NCI-H460 (cell line): ENCODE data around the gene PFDN1. TPM values are rescaled to one million over a fixed set of nuclear protein-coding genes. Genes with fewer than 3 reads are reported as not detected.

Source experiments
- DNase-seq: peaks from one replicate; pipeline ENCODE4 v3.0.0-alpha.2; 2016; ENCODE audit warnings: low read depth; ENCODE audit errors: extremely low read depth
- total RNA-seq: library from RNA; depleted of rRNA; stranded (reverse); fragments of >200 nt; shearing (Covaris generic); gene quantifications from 2 replicates; pipeline ENCODE4 v1.2.3, GENCODE V29; 2014

Gene PFDN1
- total RNA-seq, 1 experiment from 2014 or later = 84.3 TPM

DNA sequence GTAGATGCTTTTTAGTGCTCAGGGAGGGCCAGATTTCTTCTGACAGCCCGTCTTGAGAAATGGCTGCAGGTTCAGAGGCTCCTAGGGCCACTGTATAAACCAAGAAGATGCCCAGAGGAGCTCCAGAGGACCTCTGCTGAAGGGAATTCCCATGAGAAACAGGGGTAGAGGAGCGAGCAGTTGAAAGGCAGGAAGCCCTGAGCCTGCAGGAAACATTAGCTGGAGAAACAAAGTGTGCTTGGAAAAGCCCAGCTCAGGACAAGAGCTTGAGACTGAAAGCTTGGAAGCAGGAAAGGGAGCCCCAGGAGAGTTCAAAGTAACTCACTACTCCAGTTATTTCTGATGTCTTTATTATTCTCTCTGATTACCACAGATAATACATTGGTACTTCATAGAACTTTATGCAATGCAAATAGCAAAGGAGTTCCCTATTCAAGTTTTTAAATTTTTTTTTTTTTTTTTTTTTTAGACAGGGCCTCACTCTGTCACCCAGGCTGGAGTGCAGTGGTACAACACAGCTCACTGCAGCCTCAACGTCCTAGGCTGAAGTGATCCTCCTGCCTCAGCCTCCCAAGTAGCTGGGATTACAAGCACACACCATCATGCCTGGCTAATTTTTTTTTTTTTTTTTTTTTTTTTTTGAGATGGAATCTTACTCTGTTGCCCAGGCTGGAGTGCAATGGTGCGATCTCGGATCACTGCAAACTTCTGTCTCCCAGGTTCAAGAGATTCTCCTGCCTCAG is 27.0 kb upstream of the PFDN1 start:
- DNase-seq = no peak

DNA sequence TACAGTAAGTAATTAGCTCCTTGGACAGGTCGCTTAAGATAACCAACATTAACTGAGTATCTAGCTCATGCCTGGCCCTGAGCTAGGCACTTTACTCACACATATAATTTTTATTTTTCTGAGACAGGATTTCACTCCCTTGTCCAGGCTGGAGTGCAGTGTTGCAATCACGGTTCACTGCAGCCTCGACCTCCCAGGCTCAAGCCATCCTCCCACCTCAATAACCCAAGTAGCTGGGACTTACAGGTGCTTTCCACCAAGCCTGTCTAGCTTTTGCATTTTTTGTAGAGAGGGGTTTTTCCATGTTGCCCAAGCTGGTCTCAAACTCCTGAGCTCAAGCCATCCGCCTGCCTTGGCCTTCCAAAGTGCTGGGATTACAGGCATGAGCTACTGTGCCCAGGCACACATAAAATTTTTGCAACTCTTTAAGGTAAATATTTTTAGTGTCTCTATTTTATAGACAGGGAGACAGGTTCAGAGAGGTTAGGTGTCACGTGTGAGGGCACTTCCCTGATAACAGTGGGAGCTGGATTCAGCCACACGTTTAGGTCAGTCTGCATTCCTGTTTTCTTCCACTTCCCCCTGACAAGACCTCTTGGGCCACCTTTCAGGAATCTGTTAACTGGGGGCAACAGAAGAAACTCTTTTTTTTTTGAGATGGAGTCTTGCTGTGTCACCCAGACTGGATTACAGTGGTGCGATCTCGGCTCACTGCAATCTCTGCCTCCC is 25.3 kb upstream of the PFDN1 start:
- no peak for DNase-seq

DNA sequence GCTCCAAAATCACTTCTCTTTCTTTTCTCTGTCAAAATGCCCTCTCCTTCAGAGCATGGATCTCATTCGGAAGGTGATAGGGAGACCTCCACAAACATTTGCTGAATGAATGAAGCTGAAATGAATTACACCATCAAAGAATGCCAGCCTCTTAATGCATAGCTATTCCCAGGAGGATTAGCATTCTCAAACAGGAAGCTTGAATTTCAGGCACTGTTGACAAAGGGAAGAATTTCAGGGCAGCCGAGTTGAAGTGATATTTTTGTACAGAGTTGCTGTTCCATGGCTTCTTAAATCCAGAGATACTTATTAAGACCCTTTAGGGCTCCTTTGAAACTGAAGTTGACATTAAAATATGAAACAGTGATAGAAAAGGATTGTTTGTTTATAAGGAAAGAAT is 24.7 kb upstream of the PFDN1 start:
- DNase-seq = no peak

DNA sequence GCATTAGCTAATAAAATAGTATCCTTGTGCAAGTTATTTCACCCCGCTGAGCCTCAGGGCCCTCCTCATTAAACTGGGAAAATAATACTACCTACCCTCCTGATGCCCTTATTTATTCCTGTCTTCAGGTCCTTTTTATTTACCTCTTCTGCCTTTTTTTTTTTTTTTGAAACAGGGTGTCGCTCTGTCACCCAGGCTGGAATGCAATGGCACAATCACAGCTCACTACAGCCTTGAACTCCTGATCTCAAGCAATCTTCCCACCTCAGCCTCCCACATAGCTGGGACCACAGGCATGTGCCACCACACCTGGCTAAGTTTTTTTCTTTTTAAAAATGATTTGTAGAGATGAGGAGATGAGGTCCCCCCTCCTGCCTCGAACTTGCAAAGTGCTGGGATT is 22.6 kb upstream of the PFDN1 start:
- DNase-seq = no peak

DNA sequence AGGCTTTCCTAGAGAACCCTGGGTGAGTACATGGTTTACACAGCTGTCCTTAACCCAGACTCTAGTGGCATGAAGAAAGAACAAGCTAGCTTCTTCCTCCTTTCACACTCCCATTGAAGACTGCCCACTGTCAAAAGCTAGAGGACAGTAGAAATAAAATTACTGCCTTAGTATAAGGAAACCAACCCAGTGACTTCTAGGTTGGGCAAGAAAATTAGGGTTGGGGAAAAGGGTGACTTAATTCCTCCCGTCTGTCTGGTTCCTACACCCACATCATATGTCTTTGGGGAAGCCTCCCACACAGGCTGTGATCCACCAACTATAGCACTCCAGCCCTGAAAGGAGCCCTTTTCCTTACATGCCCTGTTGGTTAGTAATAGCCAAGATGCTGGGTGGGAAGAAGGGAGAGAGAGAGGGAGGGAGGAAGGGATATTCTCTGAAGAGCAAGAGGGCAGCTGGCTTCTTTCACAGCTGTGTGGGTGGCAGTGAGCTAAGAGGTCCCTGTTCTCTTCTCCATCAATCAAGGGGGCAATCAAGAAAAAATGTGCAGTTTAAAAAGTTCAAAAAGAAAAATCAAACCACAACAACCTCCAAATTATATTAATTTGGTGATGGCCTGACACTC is 21.8 kb upstream of the PFDN1 start:
- no peak for DNase-seq

DNA sequence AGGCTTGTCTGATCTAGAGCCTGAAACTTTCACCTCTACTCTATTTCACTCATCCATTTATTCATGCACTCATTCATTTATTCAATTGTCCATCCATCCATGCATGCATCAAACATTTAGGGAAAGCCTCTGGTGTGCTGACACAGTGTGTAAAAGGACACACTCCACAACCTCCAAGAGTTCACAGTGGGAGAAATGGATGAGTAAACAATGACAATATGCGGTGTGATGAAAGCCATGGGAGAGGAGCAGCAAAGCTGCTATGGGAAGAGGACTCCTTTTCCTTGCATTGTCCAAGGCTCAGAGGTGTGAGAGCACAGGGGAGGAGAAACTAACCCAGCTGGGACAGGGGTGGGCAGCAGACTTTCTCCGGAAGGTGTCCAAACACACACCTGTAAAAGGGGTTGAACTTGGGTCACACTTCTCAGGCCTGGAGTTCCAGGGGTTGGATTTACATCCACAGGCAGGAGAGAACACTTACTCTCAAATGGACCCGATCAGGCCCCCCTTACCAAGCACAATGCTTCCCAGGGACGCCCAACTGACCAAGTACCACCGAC is 21.2 kb upstream of the PFDN1 start:
- DNase-seq = no peak

DNA sequence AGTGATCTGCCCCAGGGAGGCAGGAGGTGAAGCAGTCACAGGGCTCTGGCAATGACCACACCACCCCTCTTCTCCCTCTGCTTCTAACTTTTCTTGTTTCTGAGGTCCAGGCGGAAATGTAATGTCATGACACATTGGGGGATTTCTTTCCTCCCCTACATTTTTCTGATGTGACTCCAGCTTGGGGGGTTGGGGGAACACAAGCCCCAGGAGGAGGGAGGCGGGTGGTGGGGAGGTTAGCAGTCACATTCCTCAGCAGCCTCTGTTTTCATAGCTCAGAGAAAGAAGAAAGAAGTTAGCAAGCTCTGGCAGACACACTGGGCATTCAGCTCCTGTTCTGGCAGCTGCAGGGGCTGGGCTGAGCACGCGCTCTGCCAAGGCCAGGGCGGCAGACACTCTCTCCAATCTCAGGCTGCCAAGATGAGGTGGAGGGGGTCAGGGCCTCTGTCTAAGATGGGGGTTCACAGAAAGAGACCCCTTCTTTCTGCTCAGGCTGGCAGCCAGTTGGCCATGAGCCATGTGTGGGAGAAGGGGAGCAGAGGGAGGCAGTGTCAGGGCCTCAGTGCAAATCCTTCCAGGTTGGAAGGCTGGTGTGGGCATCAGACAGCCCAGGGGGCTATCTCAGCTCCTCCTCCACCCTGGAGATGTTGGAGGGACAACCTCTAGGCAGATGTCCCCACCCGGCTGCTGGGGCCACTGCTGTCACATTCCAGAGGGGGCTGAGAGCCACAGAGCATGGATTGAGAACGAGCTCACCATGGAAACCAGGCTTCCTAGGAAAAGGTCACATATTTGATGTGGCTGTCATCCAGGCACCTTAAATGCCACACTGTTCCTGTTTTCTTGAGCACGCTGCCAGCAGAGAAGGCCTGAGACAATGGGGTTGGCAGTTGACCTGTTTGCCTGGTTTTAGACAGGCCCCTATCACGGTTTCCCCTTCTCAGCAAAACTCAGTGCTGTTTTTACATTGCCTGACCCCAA is 20.1 kb upstream of the PFDN1 start:
- DNase-seq = no peak

DNA sequence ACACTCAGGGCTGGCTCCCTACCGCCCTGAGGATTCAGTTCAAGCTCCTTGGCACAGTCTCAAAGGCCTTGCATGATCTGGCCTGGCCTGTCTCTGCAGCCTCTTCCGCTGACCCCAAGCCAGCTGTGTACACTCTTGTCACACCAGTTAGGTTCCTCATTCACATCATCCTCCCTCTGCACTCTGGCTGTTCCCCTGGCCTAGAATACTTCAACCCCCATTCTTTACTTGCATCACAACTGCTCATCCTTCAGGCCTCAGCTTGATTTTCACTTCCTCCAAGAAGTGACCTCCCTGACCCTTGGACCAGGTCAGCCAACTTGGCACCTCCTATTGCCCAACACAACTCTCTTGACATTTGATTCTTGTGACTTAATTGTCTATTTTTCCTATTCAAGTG is 18.9 kb upstream of the PFDN1 start:
- DNase-seq = no peak

DNA sequence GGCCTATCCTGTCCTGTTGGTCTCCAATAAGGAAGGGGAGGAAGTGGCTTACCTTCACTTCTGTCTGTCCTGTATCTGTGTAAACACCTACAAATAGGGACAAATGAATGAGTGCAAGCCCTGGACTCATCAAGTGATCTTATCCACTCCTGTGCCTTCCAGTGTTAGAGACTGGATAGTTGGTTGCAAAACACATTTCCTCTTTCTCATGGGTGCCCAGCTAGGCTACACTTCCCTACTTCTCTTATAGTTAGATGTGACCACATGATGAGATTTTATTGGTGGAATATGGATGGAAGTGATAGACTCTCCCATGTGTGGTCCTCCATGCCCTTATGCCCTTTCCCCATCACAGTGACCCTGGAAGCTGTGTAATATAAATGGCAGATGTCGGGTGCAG is 16.9 kb upstream of the PFDN1 start:
- no peak for DNase-seq

DNA sequence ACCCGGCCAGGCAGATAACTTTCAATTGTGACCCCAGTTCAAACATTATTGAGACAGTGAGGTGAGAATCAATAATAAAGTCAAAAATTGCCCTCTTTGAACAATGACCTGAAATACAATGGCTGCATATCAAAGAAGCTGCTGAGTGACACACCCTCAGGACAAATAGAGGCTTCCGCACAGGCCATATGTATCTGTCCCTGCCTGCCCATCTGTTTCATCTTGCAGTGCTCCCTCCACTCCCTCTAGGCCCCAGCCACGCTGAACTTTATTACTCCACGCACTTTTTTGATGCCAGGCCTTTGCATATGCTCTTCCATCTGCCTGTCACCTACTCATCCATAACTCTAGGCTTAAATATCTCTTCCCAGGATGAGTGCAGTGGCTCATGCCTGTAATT is 15.9 kb upstream of the PFDN1 start:
- no peak for DNase-seq

DNA sequence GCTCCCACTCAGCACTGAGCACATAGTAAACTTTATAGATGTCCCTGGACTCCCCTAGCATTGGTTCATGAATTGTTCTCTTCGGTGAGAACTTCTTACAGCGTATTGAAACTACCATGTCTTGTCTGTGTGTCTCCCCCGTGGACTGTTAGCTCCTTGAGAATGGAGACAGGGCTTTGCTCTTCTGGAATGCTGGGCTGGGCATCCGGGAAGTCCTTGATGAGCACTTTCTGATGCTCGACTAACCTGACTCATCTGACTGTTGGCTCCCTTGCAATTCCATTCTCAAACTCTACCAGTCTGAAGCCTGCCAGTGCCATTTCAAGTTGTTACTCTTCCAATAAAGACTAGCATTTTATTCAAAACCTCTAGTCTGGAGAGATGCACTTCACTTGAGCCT is 15.0 kb upstream of the PFDN1 start:
- no peak for DNase-seq

DNA sequence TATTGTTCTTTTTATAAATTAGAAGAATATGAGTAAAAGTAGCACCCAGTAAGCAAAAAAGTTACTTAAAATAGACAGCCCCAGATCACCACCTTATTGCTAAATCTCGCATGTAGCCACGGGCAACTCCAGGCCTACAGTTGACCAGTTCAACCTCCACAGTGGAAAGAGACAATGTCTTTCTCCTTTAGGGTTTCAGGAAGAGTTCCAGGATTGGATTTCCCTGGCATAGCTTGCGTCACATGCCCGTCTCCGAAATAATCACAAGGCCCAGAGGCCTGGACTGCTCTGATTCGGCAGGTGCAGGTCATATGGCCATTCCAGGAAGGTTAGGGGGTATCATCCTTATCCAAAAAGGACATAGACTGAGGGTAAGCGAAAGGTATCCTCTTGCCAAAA is 9.9 kb upstream of the PFDN1 start:
- DNase-seq = no peak

DNA sequence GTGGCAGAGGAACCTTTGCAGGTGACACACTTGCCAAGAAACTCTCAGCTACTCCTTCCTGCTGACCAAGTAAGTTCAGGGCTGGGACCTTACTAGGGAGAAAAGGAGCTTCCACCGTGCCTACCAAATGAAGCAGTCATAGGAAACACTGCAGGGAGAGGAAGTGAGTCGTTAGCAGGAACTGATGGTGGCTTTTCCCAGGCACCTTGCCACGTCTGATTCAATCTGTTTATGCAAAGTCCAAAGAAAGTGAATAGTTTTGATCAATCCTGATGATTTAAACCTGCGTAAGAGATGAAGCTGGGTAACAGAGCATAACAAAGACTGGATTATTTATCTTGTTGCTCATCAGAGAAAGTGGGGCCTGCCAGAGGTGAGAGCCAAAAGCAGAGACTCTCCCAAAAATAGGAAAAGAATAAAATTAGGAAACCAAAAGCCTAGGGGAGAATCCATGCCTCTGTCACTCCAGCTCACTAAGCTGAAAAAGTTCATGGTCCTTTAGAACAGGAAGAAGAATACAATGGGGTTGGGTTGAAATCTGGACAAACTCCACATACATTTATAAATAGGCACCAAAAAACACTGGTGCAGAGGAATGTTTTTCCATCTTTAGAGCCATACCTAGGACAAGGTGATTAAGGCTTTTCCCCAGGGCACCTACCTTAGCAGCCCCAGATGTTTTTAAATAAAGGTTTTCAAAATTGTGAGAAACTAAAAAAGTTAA is 9.3 kb upstream of the PFDN1 start:
- no peak for DNase-seq

DNA sequence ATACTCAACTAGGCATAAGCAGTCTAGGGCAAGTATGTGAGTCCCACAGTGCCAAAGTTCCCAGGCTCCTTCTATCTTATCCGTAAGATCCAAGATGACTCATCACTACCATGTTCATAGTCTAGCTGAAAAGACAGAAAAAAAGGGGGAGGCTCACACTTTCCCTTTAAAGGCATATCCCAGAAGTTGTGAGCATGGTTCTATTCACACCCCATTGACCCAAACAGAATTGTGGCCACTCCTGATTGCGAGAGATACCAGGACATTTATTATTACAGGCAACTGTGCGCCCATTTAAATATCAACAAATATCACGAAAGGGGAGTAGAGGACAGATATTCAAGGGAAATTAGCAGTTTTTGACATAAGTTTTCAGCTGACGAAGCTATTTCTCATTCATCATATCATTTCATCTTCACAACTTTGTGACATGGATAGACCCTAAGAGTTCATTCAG is 8.1 kb upstream of the PFDN1 start:
- DNase-seq = no peak

DNA sequence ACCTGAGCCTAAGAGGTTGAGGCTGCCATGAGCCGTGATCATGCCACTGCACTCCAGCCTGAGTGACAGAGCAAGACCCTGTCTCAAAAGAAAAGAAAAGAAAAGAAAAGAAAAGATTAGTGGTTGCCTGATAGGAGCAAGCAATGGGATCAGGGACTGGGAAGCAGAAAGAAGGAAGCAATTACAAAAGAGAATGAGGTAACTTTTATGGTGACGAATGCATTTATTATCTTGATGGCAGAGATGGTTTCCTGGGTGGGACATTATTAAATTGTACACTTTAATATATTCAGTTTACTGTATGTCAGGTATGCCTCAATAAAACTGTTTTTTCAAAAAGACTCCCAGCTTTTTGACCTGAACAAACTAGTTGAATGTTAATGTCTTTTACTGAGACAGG is 7.5 kb upstream of the PFDN1 start:
- no peak for DNase-seq

DNA sequence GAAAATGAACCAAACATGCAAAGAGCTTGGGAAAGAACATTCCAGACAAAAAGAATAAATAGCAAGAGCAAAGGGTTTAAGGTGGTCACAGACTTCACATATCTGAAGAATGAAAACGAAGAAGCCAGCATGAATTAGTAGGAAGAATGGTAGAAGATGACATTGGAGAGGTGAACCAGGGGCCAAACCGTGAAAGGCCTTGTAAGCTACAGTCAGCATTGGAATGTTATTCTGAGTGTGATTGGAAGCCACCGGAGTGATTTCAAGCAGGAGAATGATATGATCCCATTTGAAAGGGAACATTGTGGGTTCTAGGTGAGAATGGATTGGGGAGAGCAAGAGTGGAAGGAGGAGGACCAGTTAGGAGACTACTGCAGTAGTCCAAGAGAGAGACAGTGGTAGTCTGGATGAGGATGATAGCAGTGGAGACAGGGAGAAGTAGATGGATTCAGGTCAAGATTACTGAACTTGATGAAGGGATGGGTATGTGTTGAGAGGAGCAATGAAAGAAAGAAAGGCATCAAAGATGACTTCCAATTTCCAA is 6.9 kb upstream of the PFDN1 start:
- DNase-seq = no peak

DNA sequence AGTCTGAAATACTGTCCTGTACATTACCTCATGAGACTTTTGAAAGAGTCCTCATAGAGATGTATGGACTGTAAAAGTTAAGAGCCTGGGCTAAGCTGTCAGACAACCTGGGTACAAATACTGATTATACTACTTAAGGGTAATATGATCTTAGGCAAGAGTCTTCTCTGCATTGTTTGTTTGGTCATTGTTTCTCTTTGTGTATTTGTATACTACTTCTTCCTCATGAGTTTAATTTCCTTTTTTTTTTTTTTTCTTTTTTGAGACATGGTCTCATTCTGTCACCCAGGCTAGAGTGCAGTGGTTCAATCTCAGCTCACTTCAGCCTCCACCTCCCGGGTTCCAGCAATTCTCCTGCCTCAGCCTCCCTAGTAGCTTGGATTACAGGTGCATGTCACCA is 2.6 kb upstream of the PFDN1 start:
- DNase-seq = no peak

DNA sequence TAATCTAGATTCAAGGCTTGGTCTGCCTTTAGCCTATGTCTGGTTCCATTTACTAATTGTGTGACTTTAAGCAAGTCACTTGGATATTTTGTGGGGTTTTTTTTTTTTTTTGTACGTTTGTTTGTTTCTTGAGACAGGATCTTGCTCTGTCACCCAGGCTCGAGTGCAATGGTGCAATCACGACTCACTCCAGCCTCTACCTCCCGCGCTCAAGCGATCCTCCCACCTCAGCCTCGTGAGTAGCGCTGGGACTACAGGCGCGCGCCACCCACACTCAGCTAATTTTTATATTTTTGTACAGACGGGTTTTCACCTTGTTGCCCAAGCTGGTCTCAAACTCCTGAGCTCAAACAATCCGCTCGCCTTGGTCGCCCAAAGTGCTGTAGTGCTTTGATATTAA is 1.1 kb upstream of the PFDN1 start:
- DNase-seq = no peak

DNA sequence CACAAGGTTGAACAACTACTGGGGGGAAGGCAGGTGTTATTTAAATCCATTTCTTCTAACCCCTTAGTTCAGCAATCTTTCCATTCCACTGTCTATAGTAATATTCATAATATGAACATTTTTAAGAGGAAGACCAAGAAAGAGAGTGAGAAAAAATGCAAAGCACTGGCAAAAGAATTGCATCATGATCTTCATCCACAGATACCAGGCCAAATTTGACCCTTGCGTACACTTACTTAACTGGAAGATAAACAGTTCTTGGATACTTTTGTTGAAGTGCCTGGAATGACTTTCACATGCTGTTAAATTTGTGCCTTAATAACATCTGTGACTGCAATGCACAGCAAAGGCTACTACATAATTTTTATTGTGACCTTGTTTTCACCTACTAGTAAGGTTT is 1.8 kb downstream of the PFDN1 start:
- DNase-seq = no peak

DNA sequence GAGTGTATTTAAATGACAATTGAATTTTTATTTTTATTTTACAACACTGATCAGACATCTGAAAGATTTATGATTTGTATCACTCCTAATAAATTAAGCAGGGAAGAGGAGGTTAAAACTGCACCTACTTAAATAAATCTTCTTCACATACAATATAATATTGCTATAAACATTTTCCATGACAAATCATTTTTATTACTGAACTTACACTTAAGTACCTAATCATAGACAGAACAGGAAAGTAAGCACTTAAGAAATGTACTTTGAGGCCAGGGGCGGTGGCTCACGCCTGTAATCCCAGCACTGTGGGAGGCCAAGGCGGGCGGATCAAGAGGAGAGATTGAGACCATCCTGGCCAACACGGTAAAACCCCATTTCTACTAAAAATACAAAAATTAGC is 3.8 kb downstream of the PFDN1 start:
- DNase-seq = no peak
